MCF 10A (cell line): Measurements from ENCODE around the gene CBX2. TPM values are rescaled to one million over a fixed set of nuclear protein-coding genes. Genes with fewer than 3 reads are reported as not detected.

Source experiments
- BruUV-seq: library from RNA; stranded (reverse); fragments of 400-500 nt; replicated peaks from 2 replicates; lab custom pipeline; 2021; lab: Mats Ljungman, UMichigan
- CTCF ChIA-PET: fragments of 300-600 bp; sonication (Branson Sonifier 250); formaldehyde crosslinking; extraction: SDS; loops from one replicate; lab custom pipeline; 2021; ENCODE audit warnings: antibody characterized with exemption, inconsistent platforms; lab: Yijun Ruan, JAX
- POLR2A ChIA-PET: fragments of 300-600, 350-650 bp; sonication (Branson Sonifier 250); formaldehyde crosslinking; extraction: SDS; loops from one replicate; lab custom pipeline; 2020; ENCODE audit warnings: antibody characterized with exemption, inconsistent platforms; lab: Yijun Ruan, JAX
- DNase-seq: peaks from one replicate; pipeline ENCODE4 v3.0.0-alpha.2; 2018; ENCODE audit not compliant: unreplicated experiment
- H3K27ac Mint-ChIP-seq: one replicate; pipeline ENCODE4 v1.8.0; 2022; ENCODE audit warnings: mild to moderate bottlenecking, low read depth, mixed read lengths; ENCODE audit not compliant: unreplicated experiment
- H3K27me3 Mint-ChIP-seq: one replicate; pipeline ENCODE4 v1.8.0; 2022; ENCODE audit warnings: mixed read lengths; ENCODE audit not compliant: insufficient read depth, unreplicated experiment
- H3K36me3 Mint-ChIP-seq: one replicate; pipeline ENCODE4 v1.8.0; 2022; ENCODE audit warnings: mild to moderate bottlenecking, moderate library complexity, mixed read lengths; ENCODE audit not compliant: insufficient read depth, unreplicated experiment
- H3K4me1 Mint-ChIP-seq: one replicate; pipeline ENCODE4 v1.8.0; 2022; ENCODE audit warnings: mixed read lengths; ENCODE audit not compliant: insufficient read depth, unreplicated experiment
- H3K4me3 Mint-ChIP-seq: one replicate; pipeline ENCODE4 v1.8.0; 2022; ENCODE audit warnings: mild to moderate bottlenecking, moderate library complexity, mixed read lengths; ENCODE audit not compliant: unreplicated experiment
- H3K9me3 Mint-ChIP-seq: one replicate; pipeline ENCODE4 v1.8.0; 2022; ENCODE audit warnings: mixed read lengths; ENCODE audit not compliant: unreplicated experiment
- intact Hi-C: fragments of 100-400 bp; cut with micrococcal nuclease; formaldehyde crosslinking; loops from 2 replicates; pipeline ENCODE4 v1.14.1; 2022
- total RNA-seq: library from RNA; stranded (reverse); gene quantifications from 2 replicates; pipeline ENCODE4 v1.2.3, GENCODE V29; 2022
- TF ChIP-seq, protein P1 (sequence below): fragments of 200-600 bp; IDR thresholded peaks from one replicate; pipeline ENCODE4 v1.8.0; 2022; ENCODE audit warnings: antibody characterized with exemption, mild to moderate bottlenecking; ENCODE audit not compliant: unreplicated experiment

The CBX2 gene
- total RNA-seq, 1 experiment from 2014 or later: 3.9 TPM

DNA sequence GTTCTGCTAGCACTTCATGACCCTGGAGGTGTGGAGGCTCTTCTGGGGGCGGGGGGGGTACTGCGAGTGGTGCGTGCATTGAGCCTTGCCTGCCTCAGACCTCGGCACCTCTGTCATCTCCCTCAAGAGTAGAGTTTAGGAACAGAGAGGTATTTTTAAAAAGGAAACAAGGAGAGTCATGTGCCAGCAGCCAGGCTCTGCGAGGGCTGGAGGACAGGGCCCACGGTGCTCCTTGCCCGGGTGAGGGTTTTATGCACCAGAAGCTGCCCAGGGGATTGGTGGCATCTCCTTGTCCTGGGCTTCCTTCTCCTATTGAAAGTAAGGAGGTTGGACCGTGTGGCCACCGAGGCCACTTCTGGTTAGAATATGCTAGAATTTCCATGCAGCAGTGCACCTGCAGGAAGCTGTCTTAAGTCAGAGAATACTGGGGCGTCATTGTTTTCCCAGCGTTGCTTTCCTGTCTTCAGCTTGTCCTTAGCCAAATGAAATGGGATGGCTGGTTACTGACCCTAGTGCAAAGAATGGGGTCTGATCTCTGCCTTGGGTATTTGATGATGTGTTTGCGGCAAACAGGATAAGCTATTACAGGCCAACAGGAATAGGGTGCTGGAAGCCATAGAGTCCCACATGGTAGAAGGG, 3.2 kb downstream of the CBX2 start:
- intact Hi-C loops: no loop called here
- H3K4me1 Mint-ChIP-seq: peaks cover 7% of the 10 kb centered on the region
- H3K9me3 Mint-ChIP-seq: no peaks in the 10 kb centered on the region
- no peak overlapping the region for H3K27ac Mint-ChIP-seq
- H3K36me3 Mint-ChIP-seq: peaks cover 14% of the 10 kb centered on the region
- ChIA-PET CTCF (interaction anchor here (0.5 kb wide), 1 partner anchor 39 kb away, joined by 3 read pairs; no protein-coding TSS in a partner anchor), POLR2A (interaction anchor here (1.1 to 1.2 kb wide), 2 partner anchors 16 to 20 kb away, joined by 3 to 6 read pairs; partner anchors contain the start of gene CBX8)
- no peak for DNase-seq
- BruUV-seq: no TSS peak
- H3K27me3 Mint-ChIP-seq: no peaks in the 10 kb centered on the region
- H3K4me3 Mint-ChIP-seq: no peak overlapping the region
- TF ChIP-seq, protein P1, sequence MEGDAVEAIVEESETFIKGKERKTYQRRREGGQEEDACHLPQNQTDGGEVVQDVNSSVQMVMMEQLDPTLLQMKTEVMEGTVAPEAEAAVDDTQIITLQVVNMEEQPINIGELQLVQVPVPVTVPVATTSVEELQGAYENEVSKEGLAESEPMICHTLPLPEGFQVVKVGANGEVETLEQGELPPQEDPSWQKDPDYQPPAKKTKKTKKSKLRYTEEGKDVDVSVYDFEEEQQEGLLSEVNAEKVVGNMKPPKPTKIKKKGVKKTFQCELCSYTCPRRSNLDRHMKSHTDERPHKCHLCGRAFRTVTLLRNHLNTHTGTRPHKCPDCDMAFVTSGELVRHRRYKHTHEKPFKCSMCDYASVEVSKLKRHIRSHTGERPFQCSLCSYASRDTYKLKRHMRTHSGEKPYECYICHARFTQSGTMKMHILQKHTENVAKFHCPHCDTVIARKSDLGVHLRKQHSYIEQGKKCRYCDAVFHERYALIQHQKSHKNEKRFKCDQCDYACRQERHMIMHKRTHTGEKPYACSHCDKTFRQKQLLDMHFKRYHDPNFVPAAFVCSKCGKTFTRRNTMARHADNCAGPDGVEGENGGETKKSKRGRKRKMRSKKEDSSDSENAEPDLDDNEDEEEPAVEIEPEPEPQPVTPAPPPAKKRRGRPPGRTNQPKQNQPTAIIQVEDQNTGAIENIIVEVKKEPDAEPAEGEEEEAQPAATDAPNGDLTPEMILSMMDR: no peak

DNA sequence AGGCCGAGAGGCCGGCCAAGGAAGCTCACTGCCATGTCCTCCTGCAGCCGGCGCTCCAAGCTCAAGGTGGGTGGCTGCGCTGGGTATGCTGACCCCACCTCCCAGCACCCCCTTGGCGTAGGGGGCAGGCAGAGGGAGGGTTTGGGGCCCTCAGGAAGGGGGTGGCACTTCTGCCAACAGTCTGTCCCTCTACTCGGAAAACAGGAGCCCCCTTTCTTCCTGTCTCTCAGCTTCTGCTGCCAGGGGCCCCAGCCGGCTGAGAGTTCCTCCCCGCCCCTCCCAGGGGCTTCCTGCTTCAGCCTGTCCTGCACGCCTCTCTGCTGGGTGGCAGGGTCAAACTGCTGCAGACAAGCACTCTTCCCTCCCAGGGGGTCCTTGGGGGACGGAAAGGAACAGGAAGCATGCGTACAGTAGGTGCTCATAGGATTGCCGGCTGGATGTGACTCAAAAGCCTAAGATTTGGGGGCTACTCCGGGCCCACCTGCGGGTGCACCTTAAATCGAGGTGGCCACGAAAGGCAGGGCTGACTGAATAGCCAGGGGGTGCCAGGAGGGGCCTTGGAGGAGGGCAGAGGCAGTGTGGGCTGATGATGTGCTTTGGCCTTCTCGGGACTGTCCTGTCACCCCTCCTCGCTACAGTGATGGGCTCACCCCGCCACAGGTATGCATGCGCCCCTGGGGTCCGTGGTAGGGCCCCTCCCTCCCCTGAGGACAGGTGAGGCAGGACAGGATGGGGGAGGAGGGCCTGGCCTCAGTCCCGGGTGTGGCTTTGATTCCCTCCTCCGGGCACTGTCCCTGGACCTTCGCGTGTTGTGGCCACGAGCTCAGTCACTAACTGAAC, 4.0 kb downstream of the CBX2 start:
- peaks cover 14% of the 10 kb centered on the region for H3K36me3 Mint-ChIP-seq
- ChIA-PET CTCF (interaction anchor here (0.5 kb wide), 1 partner anchor 40 kb away, joined by 3 read pairs; no protein-coding TSS in a partner anchor), POLR2A (interaction anchor here (1.1 kb wide), 1 partner anchor 15 kb away, joined by 6 read pairs; the partner anchor contains the start of gene CBX8)
- no peak overlapping the region for H3K27ac Mint-ChIP-seq
- no peak overlapping the region for H3K4me3 Mint-ChIP-seq
- TF ChIP-seq, protein P1: no peak
- intact Hi-C loops: no loop called here
- no TSS peak for BruUV-seq
- DNase-seq: no peak
- peaks cover 7% of the 10 kb centered on the region for H3K4me1 Mint-ChIP-seq
- H3K9me3 Mint-ChIP-seq: no peaks in the 10 kb centered on the region
- H3K27me3 Mint-ChIP-seq: no peaks in the 10 kb centered on the region

GRCh38 chr17:79783891-79784290, 5.9 kb downstream of the CBX2 start:
- intact Hi-C loops: no loop called here
- DNase-seq: no peak
- H3K4me1 Mint-ChIP-seq: peaks cover 4% of the 10 kb centered on the region
- H3K9me3 Mint-ChIP-seq: no peaks in the 10 kb centered on the region
- H3K27ac Mint-ChIP-seq: no peak overlapping the region
- no TSS peak for BruUV-seq
- no peaks in the 10 kb centered on the region for H3K27me3 Mint-ChIP-seq
- TF ChIP-seq, protein P1: no peak
- peaks cover 14% of the 10 kb centered on the region for H3K36me3 Mint-ChIP-seq
- CTCF ChIA-PET: no interaction called here
- POLR2A ChIA-PET: interaction anchor here (1.8 kb wide), 1 partner anchor 13 kb away, joined by 5 read pairs; the partner anchor contains the start of gene CBX8
- H3K4me3 Mint-ChIP-seq: no peak overlapping the region
